ENCODE measurements around the gene CLEC4E.
"Not testable (repeated sequence)": the region's sequence is repeated elsewhere in the genome, so short reads cannot be mapped to it uniquely, and the experiment has no call there.

Gene CLEC4E

DNA sequence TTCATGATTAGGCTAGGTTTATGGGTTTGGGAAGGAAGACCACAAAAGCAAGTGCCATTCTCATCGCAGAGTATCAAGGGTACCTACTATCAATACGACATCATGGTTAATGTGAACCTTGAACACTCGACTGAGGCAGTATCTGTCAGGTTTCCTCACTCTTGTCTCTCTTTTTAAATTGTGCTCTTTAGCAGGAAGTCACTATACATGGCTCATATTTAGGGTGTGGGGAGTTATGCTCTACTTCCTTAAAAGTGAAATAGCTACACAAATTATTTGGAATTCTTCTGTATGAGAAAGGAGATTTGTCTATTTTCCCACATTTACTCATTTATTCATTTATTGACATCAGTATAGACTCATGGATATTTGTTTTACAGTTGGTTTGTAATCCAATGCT lies 5.9 kb upstream of the CLEC4E start:
- DNase-seq (ENCODE audit: insufficient read length, low spot score) (no peak), FAIRE-seq (no peak)
- TF ChIP-seq POU2F2 (IDR thresholded peaks at IDR 0.05; ENCODE audit: low read depth, low read length) (no peak), SPI1 (IDR thresholded peaks at IDR 0.05; ENCODE audit: low read depth, low read length) (no peak), PAX5 (IDR thresholded peaks at IDR 0.05; ENCODE audit: insufficient read depth, low read length, severe bottlenecking) (no peak), TAF1 (IDR thresholded peaks at IDR 0.05; ENCODE audit: low read depth, low read length) (no peak)

DNA sequence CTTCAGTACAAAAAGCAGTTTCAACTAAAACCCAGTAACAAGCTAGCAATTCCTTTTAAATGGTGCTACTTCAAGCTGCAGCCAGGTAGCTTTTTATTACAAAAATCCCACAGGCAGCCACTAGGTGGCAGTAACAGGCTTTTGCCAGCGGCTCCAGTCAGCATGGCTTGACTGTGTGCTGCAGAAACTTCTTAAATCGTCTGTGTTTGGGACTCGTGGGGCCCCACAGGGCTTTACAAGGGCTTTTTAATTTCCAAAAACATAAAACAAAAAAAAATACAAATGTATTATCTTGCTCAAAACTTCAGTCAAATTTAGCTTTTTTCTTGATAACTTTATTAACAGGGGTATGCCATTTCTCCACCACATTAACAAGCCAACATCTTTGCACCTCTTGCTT lies 3.6 kb upstream of the CLEC4E start:
- TF ChIP-seq PAX5 (IDR thresholded peaks at IDR 0.05; ENCODE audit: insufficient read depth, low read length, severe bottlenecking) (no peak), POU2F2 (IDR thresholded peaks at IDR 0.05; ENCODE audit: low read depth, low read length) (no peak), TAF1 (IDR thresholded peaks at IDR 0.05; ENCODE audit: low read depth, low read length) (no peak), POLR2A (IDR thresholded peaks at IDR 0.05; ENCODE audit: low read depth, low read length) (no peak), POLR2AphosphoS5 (IDR thresholded peaks at IDR 0.05; ENCODE audit: low read depth, low read length) (no peak), SPI1 (IDR thresholded peaks at IDR 0.05; ENCODE audit: low read depth, low read length) (no peak)

DNA sequence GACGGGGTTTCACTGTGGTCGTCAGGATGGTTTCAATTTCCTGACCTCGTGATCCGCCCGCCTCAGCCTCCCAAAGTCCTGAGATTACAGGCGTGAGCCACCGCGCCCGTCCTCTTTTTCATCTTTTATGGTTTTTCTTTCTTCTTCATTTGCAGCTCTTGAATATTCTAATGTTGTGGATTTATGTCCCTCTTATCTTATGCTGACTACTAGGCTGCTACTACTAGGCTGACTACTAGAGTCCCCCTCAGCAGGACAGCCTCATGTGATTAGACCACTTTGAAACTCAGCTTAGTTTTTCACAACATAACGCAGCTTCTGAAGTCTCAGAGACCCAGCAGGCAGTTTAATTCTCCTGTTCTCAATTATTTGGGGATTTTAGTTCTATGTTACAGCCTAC lies 857 bp upstream of the CLEC4E start:
- DNase-seq (ENCODE audit: insufficient read length, low spot score) (no peak), FAIRE-seq (no peak)
- TF ChIP-seq TAF1 (IDR thresholded peaks at IDR 0.05; ENCODE audit: low read depth, low read length), result no peak
- no peak for TF ChIP-seq POLR2A (IDR thresholded peaks at IDR 0.05; ENCODE audit: low read depth, low read length)
- no peak for TF ChIP-seq SPI1 (IDR thresholded peaks at IDR 0.05; ENCODE audit: low read depth, low read length)
- TF ChIP-seq PAX5 (IDR thresholded peaks at IDR 0.05; ENCODE audit: insufficient read depth, low read length, severe bottlenecking), result no peak
- TF ChIP-seq POU2F2 (IDR thresholded peaks at IDR 0.05; ENCODE audit: low read depth, low read length), result no peak
- TF ChIP-seq POLR2AphosphoS5 (IDR thresholded peaks at IDR 0.05; ENCODE audit: low read depth, low read length), result no peak

More for the DNA sequence above, 3.6 kb upstream of the CLEC4E start:
- FAIRE-seq, result no peak
- DNase-seq (ENCODE audit: insufficient read length, low spot score), result peak; percentile 43

DNA sequence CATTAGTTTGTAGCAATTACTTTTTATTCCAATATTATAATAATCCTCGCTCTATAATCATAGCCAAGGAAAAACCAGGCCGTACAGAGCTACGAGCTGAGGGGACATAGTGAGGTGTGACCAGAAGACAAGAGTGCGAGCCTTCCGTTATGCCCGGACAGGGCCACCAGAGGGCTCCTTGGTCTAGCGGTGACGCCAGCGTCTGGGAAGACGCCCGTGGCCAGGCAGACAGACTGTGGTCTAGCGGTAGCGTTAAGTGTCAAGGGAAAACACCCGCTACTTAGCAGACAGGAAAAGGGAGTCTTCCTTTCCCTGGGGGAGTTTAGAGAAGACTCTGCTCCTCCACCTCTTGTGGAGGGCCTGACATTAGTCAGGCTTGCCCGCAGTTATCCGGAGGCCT lies 2.9 kb downstream of the CLEC4E start:
- DNase-seq (ENCODE audit: insufficient read length, low spot score); FAIRE-seq: not testable (repeated sequence)

DNA sequence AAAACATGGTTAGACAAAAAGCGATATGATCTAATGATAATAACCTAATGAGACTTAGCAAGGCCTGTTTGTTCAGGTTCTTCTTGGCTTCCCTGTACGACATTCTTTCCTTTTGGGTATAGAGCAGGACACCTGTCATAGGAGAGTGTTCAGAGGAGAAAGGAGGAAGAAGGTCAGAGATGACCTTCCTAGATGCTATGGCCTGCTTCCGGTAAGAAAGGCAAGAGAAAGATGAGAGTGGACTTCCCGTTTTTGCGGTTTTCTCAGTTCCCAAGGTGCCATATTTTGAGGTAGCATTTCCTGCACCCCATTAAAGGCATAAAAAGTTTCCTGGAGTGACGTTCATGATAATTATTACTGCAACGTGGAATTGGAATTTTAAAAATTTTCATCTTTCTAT lies 8.7 kb downstream of the CLEC4E start:
- DNase-seq (ENCODE audit: insufficient read length, low spot score) (no peak), FAIRE-seq (no peak)
- TF ChIP-seq SPI1 (IDR thresholded peaks at IDR 0.05; ENCODE audit: low read depth, low read length), result peak; percentile 42; the same call in 1 of the 2 replicates
- TF ChIP-seq POLR2A (IDR thresholded peaks at IDR 0.05; ENCODE audit: low read depth, low read length), result no peak
- no peak for TF ChIP-seq POU2F2 (IDR thresholded peaks at IDR 0.05; ENCODE audit: low read depth, low read length)

DNA sequence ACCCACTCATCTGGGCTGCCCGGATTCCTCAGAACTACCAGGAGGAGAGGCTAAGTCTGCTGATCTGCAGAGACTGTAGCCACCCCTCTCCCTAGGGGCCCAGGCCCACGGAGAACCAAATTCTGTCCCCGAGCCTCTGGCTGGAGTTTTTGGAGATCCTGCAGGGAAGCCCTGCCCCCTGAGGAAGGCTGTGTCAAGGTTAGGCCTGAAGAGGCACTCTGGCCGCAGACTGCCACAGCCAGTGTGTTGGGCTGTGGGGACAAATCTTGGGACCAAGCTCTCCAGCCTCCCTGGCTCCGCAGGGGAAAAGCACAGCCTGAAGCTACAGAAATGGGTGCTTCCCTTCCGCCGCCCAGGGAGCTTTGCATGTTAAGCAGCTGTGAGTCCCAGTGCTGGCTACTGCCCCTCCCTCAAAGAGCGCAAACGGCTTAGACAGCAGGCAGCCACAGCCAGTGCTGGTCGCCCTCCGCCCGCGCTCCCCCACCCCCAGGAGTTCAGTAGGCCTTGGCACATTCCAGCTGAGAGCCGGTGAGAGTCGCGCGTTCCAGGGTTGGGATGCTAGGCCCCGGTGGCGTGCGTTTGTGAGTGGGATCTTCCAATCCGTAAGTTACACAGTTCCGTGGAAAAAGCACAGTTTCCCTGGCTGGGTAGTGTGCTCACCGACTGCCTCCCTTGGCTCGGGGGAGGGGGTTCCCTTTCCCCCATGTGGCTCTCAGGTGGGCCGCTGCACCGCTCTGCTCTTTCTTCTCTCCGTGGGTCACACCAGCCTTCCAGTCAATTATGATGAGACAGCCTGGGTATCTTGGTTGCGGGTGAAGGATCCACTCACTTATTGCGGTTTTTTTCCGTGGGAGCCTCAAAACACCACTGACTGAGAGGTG lies 13.2 kb downstream of the CLEC4E start:
- no peak for FAIRE-seq
- TF ChIP-seq POU2F2 (IDR thresholded peaks at IDR 0.05; ENCODE audit: low read depth, low read length) (no peak), TAF1 (IDR thresholded peaks at IDR 0.05; ENCODE audit: low read depth, low read length) (no peak), POLR2AphosphoS5 (IDR thresholded peaks at IDR 0.05; ENCODE audit: low read depth, low read length) (no peak), POLR2A (IDR thresholded peaks at IDR 0.05; ENCODE audit: low read depth, low read length) (no peak), PAX5 (IDR thresholded peaks at IDR 0.05; ENCODE audit: insufficient read depth, low read length, severe bottlenecking) (no peak), SPI1 (IDR thresholded peaks at IDR 0.05; ENCODE audit: low read depth, low read length) (no peak)
- DNase-seq (ENCODE audit: insufficient read length, low spot score), result no peak

DNA sequence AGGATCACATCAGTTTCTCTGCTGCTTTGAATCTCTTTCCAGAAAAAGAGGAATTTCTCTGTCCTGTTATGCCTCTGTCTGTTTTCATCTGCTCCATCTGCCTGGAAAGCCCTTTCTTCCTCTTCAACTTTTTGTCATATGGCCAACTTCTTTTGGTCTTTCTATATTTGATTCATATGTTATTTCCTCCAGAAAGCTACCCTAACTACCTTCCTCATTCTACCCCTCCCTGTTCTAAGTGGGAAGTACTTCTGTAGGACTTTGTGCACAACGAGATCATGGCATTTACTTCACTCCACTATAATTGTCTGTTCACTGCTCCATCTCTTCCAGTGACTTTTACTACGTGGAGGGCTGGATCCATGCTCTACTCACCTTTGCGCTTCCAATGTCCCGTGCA lies 21.5 kb downstream of the CLEC4E start:
- TF ChIP-seq POLR2A (IDR thresholded peaks at IDR 0.05; ENCODE audit: low read depth, low read length) (no peak), POLR2AphosphoS5 (IDR thresholded peaks at IDR 0.05; ENCODE audit: low read depth, low read length) (no peak), POU2F2 (IDR thresholded peaks at IDR 0.05; ENCODE audit: low read depth, low read length) (no peak), PAX5 (IDR thresholded peaks at IDR 0.05; ENCODE audit: insufficient read depth, low read length, severe bottlenecking) (no peak), SPI1 (IDR thresholded peaks at IDR 0.05; ENCODE audit: low read depth, low read length) (no peak), TAF1 (IDR thresholded peaks at IDR 0.05; ENCODE audit: low read depth, low read length) (no peak)
- no peak for DNase-seq (ENCODE audit: insufficient read length, low spot score)
- FAIRE-seq, result no peak

DNA sequence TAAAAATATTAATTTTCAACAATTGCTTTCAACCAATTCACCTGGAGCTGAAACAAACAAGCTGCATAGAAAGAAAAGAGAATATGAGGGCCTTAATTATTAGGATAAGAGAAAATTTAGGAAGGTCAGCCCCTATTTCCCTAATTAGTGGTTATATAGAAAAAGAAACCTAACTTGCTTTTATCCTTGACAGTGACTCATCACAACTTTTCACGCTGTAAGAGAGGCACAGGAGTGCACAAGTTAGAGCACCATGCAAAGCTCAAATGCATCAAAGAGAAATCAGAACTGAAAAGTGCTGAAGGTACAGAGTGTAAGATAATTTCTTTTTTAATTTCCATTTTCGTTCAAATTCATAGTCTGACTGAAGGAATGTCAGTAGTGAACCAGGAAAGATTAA lies 22.7 kb downstream of the CLEC4E start:
- no peak for FAIRE-seq
- no peak for TF ChIP-seq POLR2A (IDR thresholded peaks at IDR 0.05; ENCODE audit: low read depth, low read length)
- TF ChIP-seq POLR2AphosphoS5 (IDR thresholded peaks at IDR 0.05; ENCODE audit: low read depth, low read length), result no peak
- no peak for TF ChIP-seq TAF1 (IDR thresholded peaks at IDR 0.05; ENCODE audit: low read depth, low read length)
- TF ChIP-seq SPI1 (IDR thresholded peaks at IDR 0.05; ENCODE audit: low read depth, low read length), result no peak
- no peak for TF ChIP-seq POU2F2 (IDR thresholded peaks at IDR 0.05; ENCODE audit: low read depth, low read length)
- no peak for TF ChIP-seq PAX5 (IDR thresholded peaks at IDR 0.05; ENCODE audit: insufficient read depth, low read length, severe bottlenecking)
- no peak for DNase-seq (ENCODE audit: insufficient read length, low spot score)

DNA sequence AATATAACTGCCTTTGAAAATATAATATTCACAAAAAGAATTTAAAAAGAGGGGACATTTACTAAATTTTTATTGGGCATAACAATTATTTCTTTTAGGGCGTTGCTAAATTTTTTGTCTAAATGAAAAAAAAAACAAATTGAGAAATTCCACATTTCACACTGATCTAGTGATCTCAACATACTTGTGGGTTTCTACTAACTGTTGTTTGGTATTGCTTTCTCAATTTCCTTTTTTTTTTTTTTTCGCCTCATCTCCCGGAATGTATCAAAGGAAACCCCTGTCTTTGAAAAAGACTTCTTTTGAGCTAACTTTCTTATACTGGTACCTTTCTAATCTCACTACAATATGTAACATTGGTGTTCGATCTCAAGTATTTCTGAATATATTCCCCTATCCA lies 27.4 kb downstream of the CLEC4E start, which contains the start of gene CLEC4D:
Gene CLEC4D (plus strand): TSS at position 248 of the 400 bp plus-strand sequence. CDS start 230 bp downstream, outside the sequence.
- no peak for DNase-seq (ENCODE audit: insufficient read length, low spot score)
- TF ChIP-seq SPI1 (IDR thresholded peaks at IDR 0.05; ENCODE audit: low read depth, low read length) (no peak), POLR2A (IDR thresholded peaks at IDR 0.05; ENCODE audit: low read depth, low read length) (no peak), PAX5 (IDR thresholded peaks at IDR 0.05; ENCODE audit: insufficient read depth, low read length, severe bottlenecking) (no peak), TAF1 (IDR thresholded peaks at IDR 0.05; ENCODE audit: low read depth, low read length) (no peak)
- no peak for FAIRE-seq

All from GM12891 (cell line).